DOHH2 (cell line): ENCODE measurements around the gene CCDC85A.

Experiments used
- EZH2phosphoT487 ChIP-seq: fragments of 200-600 bp; sonication (generic); IDR thresholded peaks from 2 replicates; pipeline ENCODE4 v1.6.1; 2017; ENCODE audit warnings: borderline replicate concordance, mild to moderate bottlenecking, antibody characterized with exemption, low read length, moderate library complexity, mixed read lengths
- TF ChIP-seq, protein P1 (sequence below): fragments of 200-600 bp; sonication (generic); IDR thresholded peaks from one replicate; pipeline ENCODE4 v1.5.1; 2014; ENCODE audit warnings: antibody characterized with exemption, mild to moderate bottlenecking, low read depth, low read length; ENCODE audit not compliant: poor library complexity, severe bottlenecking

- TF ChIP-seq, protein P1, sequence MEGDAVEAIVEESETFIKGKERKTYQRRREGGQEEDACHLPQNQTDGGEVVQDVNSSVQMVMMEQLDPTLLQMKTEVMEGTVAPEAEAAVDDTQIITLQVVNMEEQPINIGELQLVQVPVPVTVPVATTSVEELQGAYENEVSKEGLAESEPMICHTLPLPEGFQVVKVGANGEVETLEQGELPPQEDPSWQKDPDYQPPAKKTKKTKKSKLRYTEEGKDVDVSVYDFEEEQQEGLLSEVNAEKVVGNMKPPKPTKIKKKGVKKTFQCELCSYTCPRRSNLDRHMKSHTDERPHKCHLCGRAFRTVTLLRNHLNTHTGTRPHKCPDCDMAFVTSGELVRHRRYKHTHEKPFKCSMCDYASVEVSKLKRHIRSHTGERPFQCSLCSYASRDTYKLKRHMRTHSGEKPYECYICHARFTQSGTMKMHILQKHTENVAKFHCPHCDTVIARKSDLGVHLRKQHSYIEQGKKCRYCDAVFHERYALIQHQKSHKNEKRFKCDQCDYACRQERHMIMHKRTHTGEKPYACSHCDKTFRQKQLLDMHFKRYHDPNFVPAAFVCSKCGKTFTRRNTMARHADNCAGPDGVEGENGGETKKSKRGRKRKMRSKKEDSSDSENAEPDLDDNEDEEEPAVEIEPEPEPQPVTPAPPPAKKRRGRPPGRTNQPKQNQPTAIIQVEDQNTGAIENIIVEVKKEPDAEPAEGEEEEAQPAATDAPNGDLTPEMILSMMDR: no peak
- TF ChIP-seq EZH2phosphoT487: no peak
Measured at GRCh38 chr2:56169521-56169920, 14.3 kb upstream of the CCDC85A start.
